ENCODE measurements around the gene KCNK2.

Gene KCNK2

GRCh38 chr1:215083383-215083961 lies 935 bp downstream of the KCNK2 start:
- Histone ChIP-seq H3K18ac (ENCODE audit: low read length) (no peak overlapping the region), H3K4me2 (ENCODE audit: low read length) (peak overlapping the region; percentile 74), H3K27ac (ENCODE audit: low read depth, low read length) (no peak overlapping the region), H3K79me2 (ENCODE audit: control insufficient read depth, insufficient read depth, low read length, poor library complexity) (no peaks in the 10 kb centered on the region), H4K8ac (ENCODE audit: low read depth, low read length) (no peak overlapping the region), H3K4ac (ENCODE audit: low read depth, low read length) (no peak overlapping the region), H3K9ac (ENCODE audit: low read length) (no peak overlapping the region), H4K91ac (ENCODE audit: low read depth, low read length) (no peak overlapping the region), H3K79me1 (ENCODE audit: low read length) (no peaks in the 10 kb centered on the region), H3K36me3 (ENCODE audit: control insufficient read depth in 1 of 2, insufficient read depth in 2 of 2, low read length in 2 of 2) (no peaks in the 10 kb centered on the region), H4K12ac (ENCODE audit: low read depth, low read length) (peak overlapping the region; percentile 50), H3K23ac (ENCODE audit: low read length) (no peak overlapping the region), H2AFZ (ENCODE audit: insufficient read depth, low read length, poor library complexity) (no peak overlapping the region), H2BK12ac (ENCODE audit: low read length) (no peak overlapping the region), H2AK5ac (ENCODE audit: low read length) (no peak overlapping the region), H2BK120ac (ENCODE audit: insufficient read depth, low read length, poor library complexity) (no peak overlapping the region), H3K27me3 (ENCODE audit: insufficient read depth, low read length) (peaks cover 34% of the 10 kb centered on the region), H3K4me3 (ENCODE audit: low read depth, low read length) (no peak overlapping the region), H3K9me3 (ENCODE audit: insufficient read depth, low read depth, low read length) (peaks cover 4% of the 10 kb centered on the region), H3K14ac (ENCODE audit: low read length) (no peak overlapping the region), H3K4me1 (ENCODE audit: control insufficient read depth in 1 of 2, insufficient read depth in 2 of 2, low read length in 2 of 2) (peaks cover 4 to 6% of the 10 kb centered on the region in 2 experiments), H2BK5ac (ENCODE audit: low read depth, low read length, poor library complexity) (no peak overlapping the region)
- no CpG with 5 or more reads among the region's 25 CpGs for WGBS (ENCODE audit: extremely low coverage, insufficient coverage, insufficient read length)
- no peak for DNase-seq

- H2BK120ac ChIP-seq (ENCODE audit: insufficient read depth, low read length, poor library complexity): no peak overlapping the region
- H3K4me3 ChIP-seq (ENCODE audit: low read depth, low read length): no peak overlapping the region
- no peaks in the 10 kb centered on the region for H3K79me1 ChIP-seq (ENCODE audit: low read length)
- H2BK5ac ChIP-seq (ENCODE audit: low read depth, low read length, poor library complexity): no peak overlapping the region
- no peak overlapping the region for H2BK12ac ChIP-seq (ENCODE audit: low read length)
- peaks cover 31% of the 10 kb centered on the region for H3K27me3 ChIP-seq (ENCODE audit: insufficient read depth, low read length)
- no peak overlapping the region for H3K18ac ChIP-seq (ENCODE audit: low read length)
- no peaks in the 10 kb centered on the region for H3K36me3 ChIP-seq (ENCODE audit: control insufficient read depth in 1 of 2, insufficient read depth in 2 of 2, low read length in 2 of 2)
- H2AK5ac ChIP-seq (ENCODE audit: low read length): no peak overlapping the region
- no peaks in the 10 kb centered on the region for H3K79me2 ChIP-seq (ENCODE audit: control insufficient read depth, insufficient read depth, low read length, poor library complexity)
- no peak overlapping the region for H3K9ac ChIP-seq (ENCODE audit: low read length)
- no peak overlapping the region for H2AFZ ChIP-seq (ENCODE audit: insufficient read depth, low read length, poor library complexity)
- H3K23ac ChIP-seq (ENCODE audit: low read length): no peak overlapping the region
- peaks cover 4% of the 10 kb centered on the region for H3K9me3 ChIP-seq (ENCODE audit: insufficient read depth, low read depth, low read length)
- no peak overlapping the region for H3K27ac ChIP-seq (ENCODE audit: low read depth, low read length)
- no peak overlapping the region for H4K8ac ChIP-seq (ENCODE audit: low read depth, low read length)
- no peak overlapping the region for H3K14ac ChIP-seq (ENCODE audit: low read length)
- peaks cover 4 to 6% of the 10 kb centered on the region in 2 experiments for H3K4me1 ChIP-seq (ENCODE audit: control insufficient read depth in 1 of 2, insufficient read depth in 2 of 2, low read length in 2 of 2)
- H3K4ac ChIP-seq (ENCODE audit: low read depth, low read length): no peak overlapping the region
- no peak overlapping the region for H4K12ac ChIP-seq (ENCODE audit: low read depth, low read length)
- DNase-seq: no peak
- H4K91ac ChIP-seq (ENCODE audit: low read depth, low read length): no peak overlapping the region
- no peak overlapping the region for H3K4me2 ChIP-seq (ENCODE audit: low read length)
Observed at GRCh38 chr1:215084621-215085020, 2.1 kb downstream of the KCNK2 start.

GRCh38 chr1:215087603-215088002 lies 5.1 kb downstream of the KCNK2 start:
- H3K27ac ChIP-seq (ENCODE audit: low read depth, low read length): no peak overlapping the region
- H2BK12ac ChIP-seq (ENCODE audit: low read length): no peak overlapping the region
- DNase-seq: no peak
- no peak overlapping the region for H3K4ac ChIP-seq (ENCODE audit: low read depth, low read length)
- H3K9me3 ChIP-seq (ENCODE audit: insufficient read depth, low read depth, low read length): no peaks in the 10 kb centered on the region
- H2BK120ac ChIP-seq (ENCODE audit: insufficient read depth, low read length, poor library complexity): no peak overlapping the region
- no peak overlapping the region for H2AFZ ChIP-seq (ENCODE audit: insufficient read depth, low read length, poor library complexity)
- H2AK5ac ChIP-seq (ENCODE audit: low read length): no peak overlapping the region
- H4K12ac ChIP-seq (ENCODE audit: low read depth, low read length): no peak overlapping the region
- H3K23ac ChIP-seq (ENCODE audit: low read length): no peak overlapping the region
- H3K9ac ChIP-seq (ENCODE audit: low read length): no peak overlapping the region
- no peak overlapping the region for H3K4me3 ChIP-seq (ENCODE audit: low read depth, low read length)
- H3K4me1 ChIP-seq (ENCODE audit: control insufficient read depth in 1 of 2, insufficient read depth in 2 of 2, low read length in 2 of 2): peaks cover 4 to 6% of the 10 kb centered on the region in 2 experiments
- H3K79me2 ChIP-seq (ENCODE audit: control insufficient read depth, insufficient read depth, low read length, poor library complexity): no peaks in the 10 kb centered on the region
- no peak overlapping the region for H3K18ac ChIP-seq (ENCODE audit: low read length)
- H3K36me3 ChIP-seq (ENCODE audit: control insufficient read depth in 1 of 2, insufficient read depth in 2 of 2, low read length in 2 of 2): no peaks in the 10 kb centered on the region
- no peak overlapping the region for H2BK5ac ChIP-seq (ENCODE audit: low read depth, low read length, poor library complexity)
- no CpG with 5 or more reads among the region's 2 CpGs for WGBS (ENCODE audit: extremely low coverage, insufficient coverage, insufficient read length)
- H3K4me2 ChIP-seq (ENCODE audit: low read length): no peak overlapping the region
- H3K14ac ChIP-seq (ENCODE audit: low read length): no peak overlapping the region
- no peaks in the 10 kb centered on the region for H3K79me1 ChIP-seq (ENCODE audit: low read length)
- no peak overlapping the region for H4K8ac ChIP-seq (ENCODE audit: low read depth, low read length)
- H4K91ac ChIP-seq (ENCODE audit: low read depth, low read length): no peak overlapping the region
- H3K27me3 ChIP-seq (ENCODE audit: insufficient read depth, low read length): peaks cover 14% of the 10 kb centered on the region

- Histone ChIP-seq H3K18ac (ENCODE audit: low read length) (no peak overlapping the region), H3K9ac (ENCODE audit: low read length) (no peak overlapping the region), H4K12ac (ENCODE audit: low read depth, low read length) (no peak overlapping the region), H3K4me2 (ENCODE audit: low read length) (no peak overlapping the region), H3K4me3 (ENCODE audit: low read depth, low read length) (no peak overlapping the region), H4K91ac (ENCODE audit: low read depth, low read length) (no peak overlapping the region), H3K79me1 (ENCODE audit: low read length) (no peaks in the 10 kb centered on the region), H3K14ac (ENCODE audit: low read length) (no peak overlapping the region), H3K79me2 (ENCODE audit: control insufficient read depth, insufficient read depth, low read length, poor library complexity) (no peaks in the 10 kb centered on the region), H2BK12ac (ENCODE audit: low read length) (no peak overlapping the region), H3K4me1 (ENCODE audit: control insufficient read depth in 1 of 2, insufficient read depth in 2 of 2, low read length in 2 of 2) (no peaks in the 10 kb centered on the region), H3K4ac (ENCODE audit: low read depth, low read length) (no peak overlapping the region), H2BK5ac (ENCODE audit: low read depth, low read length, poor library complexity) (no peak overlapping the region), H3K9me3 (ENCODE audit: insufficient read depth, low read depth, low read length) (no peaks in the 10 kb centered on the region), H3K27ac (ENCODE audit: low read depth, low read length) (no peak overlapping the region), H3K27me3 (ENCODE audit: insufficient read depth, low read length) (no peaks in the 10 kb centered on the region), H2BK120ac (ENCODE audit: insufficient read depth, low read length, poor library complexity) (no peak overlapping the region), H3K36me3 (ENCODE audit: control insufficient read depth in 1 of 2, insufficient read depth in 2 of 2, low read length in 2 of 2) (no peaks in the 10 kb centered on the region), H2AFZ (ENCODE audit: insufficient read depth, low read length, poor library complexity) (no peak overlapping the region), H4K8ac (ENCODE audit: low read depth, low read length) (no peak overlapping the region), H2AK5ac (ENCODE audit: low read length) (no peak overlapping the region), H3K23ac (ENCODE audit: low read length) (no peak overlapping the region)
- no peak for DNase-seq
- WGBS (ENCODE audit: extremely low coverage, insufficient coverage, insufficient read length): no CpG with 5 or more reads among the region's 1 CpG
Observed at GRCh38 chr1:215094381-215094780, 11.8 kb downstream of the KCNK2 start.

Measured in trophoblast cell (in vitro differentiated cells and primary cell).